H9 (cell line): ENCODE measurements around the gene CMSS1. TPM values are rescaled to one million over a fixed set of nuclear protein-coding genes. Genes with fewer than 3 reads are reported as not detected.

Experiments
- DNase-seq: peaks from one replicate; pipeline ENCODE4 v3.0.0-alpha.2; 2017
- H2AFZ ChIP-seq: one replicate; pipeline ENCODE4 v1.6.1; 2013; ENCODE audit warnings: mild to moderate bottlenecking, low read length, control low read depth, moderate library complexity
- H2AK5ac ChIP-seq: 2 replicates; pipeline ENCODE4 v1.6.1; 2013; ENCODE audit warnings: low read length, control low read depth, mixed read lengths; ENCODE audit not compliant: insufficient read length
- H2BK120ac ChIP-seq: one replicate; pipeline ENCODE4 v1.6.1; 2013; ENCODE audit warnings: low read depth, mild to moderate bottlenecking, low read length, control low read depth, inconsistent platforms; ENCODE audit not compliant: poor library complexity, severe bottlenecking
- H2BK12ac ChIP-seq: 2 replicates; pipeline ENCODE4 v1.6.1; 2013; ENCODE audit warnings: low read length, control low read depth, mixed read lengths, low read depth; ENCODE audit not compliant: insufficient read length
- H2BK15ac ChIP-seq: 2 replicates; pipeline ENCODE4 v1.6.1; 2013; ENCODE audit warnings: low read depth, low read length, control low read depth
- H2BK20ac ChIP-seq: one replicate; pipeline ENCODE4 v1.6.1; 2013; ENCODE audit warnings: low read depth, mild to moderate bottlenecking, low read length, control low read depth, inconsistent platforms; ENCODE audit not compliant: poor library complexity, severe bottlenecking
- H2BK5ac ChIP-seq: 2 replicates; pipeline ENCODE4 v1.6.1; 2013; ENCODE audit warnings: low read length, control low read depth, mixed read lengths; ENCODE audit not compliant: insufficient read length
- H3K14ac ChIP-seq: 2 replicates; pipeline ENCODE4 v1.6.1; 2013; ENCODE audit warnings: low read length, control low read depth; ENCODE audit not compliant: insufficient read depth
- H3K18ac ChIP-seq: 2 replicates; pipeline ENCODE4 v1.6.1; 2013; ENCODE audit warnings: low read depth, mild to moderate bottlenecking, mixed read lengths, low read length, control low read depth; ENCODE audit not compliant: insufficient read length
- H3K23ac ChIP-seq: 2 replicates; pipeline ENCODE4 v1.6.1; 2013; ENCODE audit warnings: low read length, control low read depth, mixed read lengths, low read depth; ENCODE audit not compliant: insufficient read length
- H3K23me2 ChIP-seq: 2 replicates; pipeline ENCODE4 v1.6.1; 2013; ENCODE audit warnings: low read depth, mild to moderate bottlenecking, mixed read lengths, low read length, control low read depth; ENCODE audit not compliant: insufficient read length, poor library complexity, severe bottlenecking
- H3K27ac ChIP-seq: 2 replicates; pipeline ENCODE4 v1.5.1; 2013; ENCODE audit warnings: low read length, control low read depth, mixed read lengths, low read depth; ENCODE audit not compliant: insufficient read length
- H3K27me3 ChIP-seq: 2 replicates; pipeline ENCODE4 v1.6.1; 2013; ENCODE audit warnings: low read length, control low read depth, inconsistent platforms; ENCODE audit not compliant: insufficient read depth
- H3K4ac ChIP-seq: 2 replicates; pipeline ENCODE4 v1.6.1; 2013; ENCODE audit warnings: low read depth, mild to moderate bottlenecking, control low read depth, inconsistent platforms, low read length, moderate library complexity
- H3K4me1 ChIP-seq: 2 replicates; pipeline ENCODE4 v1.6.1; 2013; ENCODE audit warnings: low read length, control low read depth, inconsistent platforms; ENCODE audit not compliant: insufficient read depth
- H3K4me2 ChIP-seq: 2 replicates; pipeline ENCODE4 v1.6.1; 2013; ENCODE audit warnings: low read length, control low read depth, mixed read lengths; ENCODE audit not compliant: insufficient read length, insufficient read depth
- H3K56ac ChIP-seq: 2 replicates; pipeline ENCODE4 v1.6.1; 2013; ENCODE audit warnings: low read depth, mild to moderate bottlenecking, mixed read lengths, low read length, control low read depth; ENCODE audit not compliant: insufficient read length
- H3K79me1 ChIP-seq: 2 replicates; pipeline ENCODE4 v1.6.1; 2013; ENCODE audit warnings: low read depth, mild to moderate bottlenecking, moderate library complexity, low read length, control low read depth, inconsistent platforms; ENCODE audit not compliant: insufficient read depth, poor library complexity, severe bottlenecking
- H3K79me2 ChIP-seq: 2 replicates; pipeline ENCODE4 v1.6.1; 2013; ENCODE audit warnings: low read length, control low read depth, inconsistent platforms; ENCODE audit not compliant: insufficient read depth
- H3K9ac ChIP-seq: 2 replicates; pipeline ENCODE4 v1.6.1; 2013; ENCODE audit warnings: low read length, control low read depth, mixed read lengths; ENCODE audit not compliant: insufficient read length; ENCODE audit errors: extremely low read depth
- H3K9me3 ChIP-seq: one replicate; pipeline ENCODE4 v1.6.1; 2013; ENCODE audit warnings: low read depth, low read length, inconsistent platforms; ENCODE audit not compliant: control insufficient read depth
- H3T11ph ChIP-seq: one replicate; pipeline ENCODE4 v1.6.1; 2013; ENCODE audit warnings: mild to moderate bottlenecking, low read length, control low read depth, inconsistent platforms
- H4K20me1 ChIP-seq: one replicate; pipeline ENCODE4 v1.6.1; 2013; ENCODE audit not compliant: control insufficient read depth, insufficient read length, insufficient read depth
- H4K5ac ChIP-seq: 2 replicates; pipeline ENCODE4 v1.6.1; 2013; ENCODE audit warnings: low read depth, mild to moderate bottlenecking, mixed read lengths, low read length, control low read depth; ENCODE audit not compliant: insufficient read length
- H4K8ac ChIP-seq: replicated peaks from 2 replicates; pipeline ENCODE4 v1.6.1; 2013; ENCODE audit warnings: low read length, control low read depth, mixed read lengths, low read depth; ENCODE audit not compliant: insufficient read length
- H4K91ac ChIP-seq: 2 replicates; pipeline ENCODE4 v1.6.1; 2013; ENCODE audit warnings: low read depth, mild to moderate bottlenecking, moderate library complexity, mixed read lengths, low read length, control low read depth; ENCODE audit not compliant: insufficient read length
- H3K27ac Mint-ChIP-seq, 3 experiments: 2 replicates in 2 of 3; 3 replicates in 1 of 3; pipeline ENCODE4 v1.8.0; 2020 to 2021; ENCODE audit warnings: mixed read lengths in 3 of 3, mild to moderate bottlenecking in 1 of 3, moderate library complexity in 1 of 3
- H3K27me3 Mint-ChIP-seq: 2 replicates; pipeline ENCODE4 v1.8.0; 2021; ENCODE audit warnings: low read depth, mild to moderate bottlenecking, moderate library complexity, mixed read lengths
- H3K36me3 Mint-ChIP-seq, 3 experiments: 2 replicates in 2 of 3; 3 replicates in 1 of 3; pipeline ENCODE4 v1.8.0; 2020 to 2021; ENCODE audit warnings: low read depth in 3 of 3, mixed read lengths in 3 of 3; ENCODE audit not compliant: insufficient read depth in 1 of 3
- H3K4me1 Mint-ChIP-seq, 2 experiments: 2 replicates each; pipeline ENCODE4 v1.8.0; 2020; ENCODE audit warnings: mixed read lengths in 2 of 2
- H3K4me3 Mint-ChIP-seq, 2 experiments: 2 replicates in 1 of 2; 3 replicates in 1 of 2; pipeline ENCODE4 v1.8.0; 2020 to 2021; ENCODE audit warnings: mild to moderate bottlenecking in 2 of 2, mixed read lengths in 2 of 2, moderate library complexity in 1 of 2
- H3K9me3 Mint-ChIP-seq, 2 experiments: 2 replicates in 1 of 2; 3 replicates in 1 of 2; pipeline ENCODE4 v1.8.0; 2020; ENCODE audit warnings: mild to moderate bottlenecking in 2 of 2, mixed read lengths in 2 of 2, moderate library complexity in 1 of 2
- CTCF ChIP-seq: fragments of 200-600 bp; sonication (generic); conservative IDR thresholded peaks from 3 replicates; pipeline ENCODE4 v1.8.0; 2021; ENCODE audit warnings: antibody characterized with exemption, mild to moderate bottlenecking
- WGBS: extraction: QIAGEN DNeasy Blood & Tissue Kit; methylation state at CpG from one replicate; pipeline ENCODE4 v1.1.7; 2013; ENCODE audit warnings: missing lambda C conversion rate, low lambda C conversion rate, mixed read lengths; ENCODE audit not compliant: insufficient read length; ENCODE audit errors: extremely low coverage; 5-methylcytosine and 5-hydroxymethylcytosine counted together
- total RNA-seq: library from RNA; stranded (reverse); gene quantifications from 2 replicates; pipeline ENCODE4 v1.2.1, GENCODE V29; 2021

CMSS1 gene
- total RNA-seq, 1 experiment from 2014 or later, result 61.8 TPM

GRCh38 chr3:100030346-100030745, 212.7 kb downstream of the CMSS1 start:
- H2AK5ac ChIP-seq, result no peak overlapping the region
- H2AFZ ChIP-seq, result no peak overlapping the region
- WGBS, result no CpG with 5 or more reads among the region's 3 CpGs
- H3K9me3 ChIP-seq, result no peaks in the 10 kb centered on the region
- no peak overlapping the region for H2BK20ac ChIP-seq
- H3K79me1 ChIP-seq, result no peaks in the 10 kb centered on the region
- no peaks in the 10 kb centered on the region for H3K9me3 Mint-ChIP-seq
- no peaks in the 10 kb centered on the region for H3K27me3 ChIP-seq
- H3K23ac ChIP-seq, result no peak overlapping the region
- no peak for DNase-seq
- TF ChIP-seq CTCF, result no peak
- H3K4me3 Mint-ChIP-seq, result no peak overlapping the region
- H3K18ac ChIP-seq, result no peak overlapping the region
- no peaks in the 10 kb centered on the region for H3K36me3 Mint-ChIP-seq
- H2BK5ac ChIP-seq, result no peak overlapping the region
- H3K4me1 ChIP-seq, result no peaks in the 10 kb centered on the region
- no peak overlapping the region for H3K14ac ChIP-seq
- no peak overlapping the region for H2BK15ac ChIP-seq
- no peak overlapping the region for H2BK120ac ChIP-seq
- H3K4me1 Mint-ChIP-seq, result peaks cover 4 to 5% of the 10 kb centered on the region in 2 experiments; a peak in 3 of 4 replicates
- H3K27ac ChIP-seq, result no peak overlapping the region
- no peak overlapping the region for H2BK12ac ChIP-seq
- H3K27ac Mint-ChIP-seq, result no peak overlapping the region
- H3K56ac ChIP-seq, result no peak overlapping the region
- H3K4ac ChIP-seq, result no peak overlapping the region
- no peaks in the 10 kb centered on the region for H4K20me1 ChIP-seq
- no peaks in the 10 kb centered on the region for H3K79me2 ChIP-seq
- H4K8ac ChIP-seq, result no peak overlapping the region
- H3K23me2 ChIP-seq, result no peaks in the 10 kb centered on the region
- no peak overlapping the region for H3K9ac ChIP-seq
- no peak overlapping the region for H3T11ph ChIP-seq
- H3K4me2 ChIP-seq, result no peak overlapping the region
- no peak overlapping the region for H4K91ac ChIP-seq
- no peaks in the 10 kb centered on the region for H3K27me3 Mint-ChIP-seq
- H4K5ac ChIP-seq, result no peak overlapping the region
